NCI-H2171 (cell line): Measurements from ENCODE around the gene ACSM6.

Experiments used
- DNase-seq: peaks from one replicate; lab custom pipeline; 2025; lab: John Stamatoyannopoulos, UW

Gene ACSM6

GRCh38 chr10:95246582-95247051 is 52.6 kb downstream of the ACSM6 start:
- peak; percentile 21 for DNase-seq

- DNase-seq = no peak
These were observed 53.3 kb downstream of the ACSM6 start for GRCh38 chr10:95247200-95247880.

- DNase-seq = no peak
These were observed 54.0 kb downstream of the ACSM6 start for GRCh38 chr10:95247881-95248583.

GRCh38 chr10:95248989-95249388 is 55.0 kb downstream of the ACSM6 start:
- DNase-seq = no peak

- no peak for DNase-seq
These were observed 55.4 kb downstream of the ACSM6 start for GRCh38 chr10:95249467-95249866.

- DNase-seq = no peak
These were observed 56.8 kb downstream of the ACSM6 start for GRCh38 chr10:95250856-95251255.

- DNase-seq = no peak
These were observed 59.0 kb downstream of the ACSM6 start for GRCh38 chr10:95253007-95253406.

DNA sequence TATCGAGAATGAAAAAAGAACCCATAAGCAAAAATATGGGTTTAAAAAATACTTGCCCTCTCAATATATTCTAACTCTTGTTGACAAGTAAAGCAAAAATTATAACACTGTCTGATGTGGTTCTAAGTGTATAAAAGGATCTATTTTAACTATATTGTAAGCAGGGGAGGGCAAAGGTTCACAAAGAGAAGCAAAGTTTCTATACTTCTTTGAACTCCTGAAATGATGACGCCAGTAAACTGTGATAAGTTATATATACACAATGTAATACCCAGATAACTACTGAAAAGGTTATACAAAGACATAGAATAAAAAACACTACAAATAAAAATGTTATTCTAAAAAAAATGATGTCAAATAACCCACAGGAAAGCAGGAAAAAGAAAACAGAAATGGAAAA is 59.6 kb downstream of the ACSM6 start:
- no peak for DNase-seq

- DNase-seq = no peak
These were observed 60.6 kb downstream of the ACSM6 start for GRCh38 chr10:95254629-95255028.

- no peak for DNase-seq
These were observed 62.2 kb downstream of the ACSM6 start for GRCh38 chr10:95256268-95256667.

DNA sequence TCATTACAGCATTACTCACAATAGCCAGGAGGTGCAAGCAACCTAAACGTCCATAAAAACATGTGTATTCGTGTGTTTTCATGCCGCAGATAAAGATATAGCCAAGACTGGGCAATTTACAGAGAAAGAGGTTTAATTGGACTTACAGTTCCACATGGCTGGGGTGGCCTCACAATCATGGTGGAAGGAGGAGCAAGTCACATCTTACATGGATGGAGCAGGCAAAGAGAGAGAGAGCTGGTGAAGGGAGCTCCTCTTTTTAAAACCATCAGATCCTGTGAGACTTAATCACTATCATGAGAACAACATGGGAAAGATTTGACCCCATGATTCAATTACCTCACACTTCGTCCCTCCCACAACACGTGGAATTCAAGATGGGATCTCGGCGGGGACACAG is 63.8 kb downstream of the ACSM6 start:
- no peak for DNase-seq

DNA sequence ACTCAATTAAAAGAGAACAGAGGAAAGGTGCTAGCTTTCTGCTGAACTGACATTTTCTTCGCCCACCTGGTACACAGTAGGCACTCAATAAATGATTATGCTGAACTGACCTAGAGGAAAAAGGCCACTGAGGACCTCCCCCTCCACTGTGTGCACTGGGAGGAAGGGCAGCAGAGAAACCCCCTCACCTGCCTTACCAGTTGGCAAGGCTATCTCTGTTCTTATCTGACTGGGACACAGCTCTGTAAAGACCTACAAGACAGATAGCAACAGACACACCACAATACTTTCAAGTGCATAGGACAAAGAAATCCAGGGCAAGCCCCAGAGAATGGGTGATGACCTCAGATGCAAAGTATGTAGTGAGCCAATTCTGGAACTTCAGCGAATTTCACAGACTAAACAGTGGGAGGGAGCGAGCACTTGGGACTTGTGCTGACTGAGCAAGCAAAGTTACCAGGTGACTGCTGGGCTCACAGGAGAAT is 66.4 kb downstream of the ACSM6 start:
- DNase-seq = no peak

GRCh38 chr10:95260909-95261552 is 67.0 kb downstream of the ACSM6 start:
- DNase-seq = no peak

GRCh38 chr10:95261926-95262325 is 67.9 kb downstream of the ACSM6 start:
- no peak for DNase-seq

- no peak for DNase-seq
These were observed 68.9 kb downstream of the ACSM6 start for GRCh38 chr10:95262763-95263518.

DNA sequence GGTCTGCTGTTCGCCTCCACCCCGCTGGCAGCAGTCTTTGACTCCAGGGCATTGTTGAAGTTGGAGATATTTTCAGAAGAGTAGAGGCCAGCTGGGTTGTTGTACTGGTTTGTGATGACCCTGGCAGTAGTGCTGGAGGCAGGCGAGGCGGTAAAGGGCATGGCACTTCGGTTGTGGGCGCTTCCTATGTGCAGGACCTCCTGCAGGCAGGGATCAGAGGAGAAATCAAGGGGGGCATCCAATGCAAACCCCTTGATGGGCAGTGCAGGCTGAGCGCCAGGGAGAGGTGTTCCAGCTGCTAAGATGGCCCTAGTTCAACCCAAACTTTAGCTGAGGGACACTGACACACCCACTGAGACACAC is 69.8 kb downstream of the ACSM6 start:
- no peak for DNase-seq

DNA sequence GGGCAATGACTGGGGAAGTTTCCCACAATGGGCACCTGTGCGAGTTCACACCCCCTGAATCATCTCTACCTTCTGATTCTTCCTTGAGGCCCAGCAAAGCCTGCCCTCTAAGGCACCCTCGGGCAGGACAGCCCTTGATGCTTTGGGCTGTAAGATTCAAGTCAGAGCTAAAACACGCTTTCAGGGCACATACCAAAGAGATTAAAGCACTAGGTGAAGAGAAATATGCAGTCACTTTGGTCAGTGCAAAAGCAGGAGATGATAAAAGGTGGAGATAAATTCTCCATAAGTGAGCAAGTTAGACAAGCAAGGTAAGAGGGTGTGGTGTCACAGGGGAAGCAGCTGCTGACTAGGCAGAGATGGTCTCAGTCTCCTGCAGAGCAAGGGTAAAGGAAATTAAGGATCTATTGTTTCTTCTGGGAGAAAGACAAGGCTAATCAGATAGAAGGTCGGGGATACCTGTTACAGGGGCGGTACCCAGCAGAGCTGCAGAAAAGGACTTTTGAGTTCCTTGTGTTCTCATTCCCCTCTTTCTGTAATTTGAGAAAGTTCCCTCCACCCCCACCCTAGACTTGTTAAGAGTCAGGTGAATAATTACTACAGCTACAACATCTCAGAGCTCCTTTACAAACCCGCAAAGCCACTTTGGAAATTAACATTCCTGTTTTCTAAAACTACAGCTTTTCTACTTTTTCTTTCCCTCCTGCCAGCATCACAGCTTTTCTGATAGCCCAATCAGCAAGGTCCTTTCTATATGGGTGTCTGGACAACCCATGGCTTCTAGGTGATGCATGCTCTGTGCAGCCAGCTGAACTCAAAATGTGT is 70.4 kb downstream of the ACSM6 start:
- no peak for DNase-seq

DNA sequence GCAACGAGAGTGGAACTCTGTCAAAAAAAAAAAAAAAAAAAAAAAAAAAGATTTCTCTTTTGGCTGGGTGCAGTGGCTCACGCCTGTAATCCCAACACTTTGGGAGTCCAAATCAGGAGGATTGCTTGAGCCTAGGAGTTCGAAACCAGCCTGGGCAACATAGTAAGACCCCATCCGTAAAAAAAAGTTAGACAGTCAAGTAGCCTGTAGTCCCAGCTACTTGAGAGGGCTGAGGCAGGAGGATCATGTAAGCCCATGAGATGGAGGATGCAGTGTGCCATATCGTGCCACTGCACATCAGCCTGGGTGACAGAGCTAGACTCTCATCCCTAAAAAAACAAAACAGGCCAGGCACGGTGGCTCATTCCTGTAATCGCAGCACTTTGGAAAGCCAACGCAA is 71.5 kb downstream of the ACSM6 start:
- no peak for DNase-seq

DNA sequence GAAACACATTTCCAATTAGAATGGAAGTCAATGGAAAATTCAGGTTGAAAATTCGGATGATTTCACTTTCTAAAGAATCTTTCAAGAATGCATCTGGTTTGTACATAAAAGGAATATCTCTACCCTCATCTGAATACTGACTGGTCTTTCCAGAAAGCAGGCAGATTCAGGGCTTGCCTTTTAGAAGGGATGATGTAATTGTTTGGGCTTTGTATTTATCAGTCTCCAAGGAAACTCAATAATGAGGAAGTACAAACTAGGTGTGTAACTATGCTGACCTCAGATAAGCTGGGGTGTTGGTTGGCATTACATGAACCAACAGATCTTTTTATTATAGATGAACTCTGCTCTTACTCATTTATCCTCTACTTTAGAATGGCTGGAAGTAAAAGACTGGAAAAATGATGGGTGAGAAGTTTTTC is 72.6 kb downstream of the ACSM6 start:
- no peak for DNase-seq

- no peak for DNase-seq
These were observed 73.2 kb downstream of the ACSM6 start for GRCh38 chr10:95267251-95267650.

DNA sequence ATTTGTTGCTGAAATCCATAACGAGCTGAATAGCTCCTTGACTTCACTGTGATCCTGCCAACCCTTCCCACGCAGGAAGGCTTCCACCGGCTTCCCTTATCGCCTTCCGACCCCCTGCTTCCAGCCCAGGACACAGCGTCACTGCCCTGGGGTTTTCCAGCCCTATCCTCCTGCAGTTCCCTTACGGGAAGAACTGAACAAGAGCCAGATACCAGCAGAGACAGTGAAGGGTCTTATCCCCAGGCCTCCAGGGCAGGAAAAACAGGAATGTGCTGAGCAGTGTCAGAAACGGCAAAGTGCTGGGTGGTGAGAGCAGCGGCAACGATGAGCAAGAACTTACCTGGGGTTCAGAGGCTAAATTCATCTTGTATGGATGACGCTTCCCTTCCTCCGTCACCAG is 74.4 kb downstream of the ACSM6 start:
- DNase-seq = no peak
